MM.1S (cell line): Measurements from ENCODE around the gene SLC37A1.

ENCODE experiments used
- CTCF ChIP-seq: fragments of 300-600 bp; sonication (generic); IDR thresholded peaks from 2 replicates; pipeline ENCODE4 v1.5.1; 2016; ENCODE audit warnings: antibody characterized with exemption, low read length, mixed read lengths
- EZH2 ChIP-seq: fragments of 300-600 bp; sonication (generic); optimal IDR thresholded peaks from 2 replicates; pipeline ENCODE3; 2017; ENCODE audit warnings: low read depth, mild to moderate bottlenecking, antibody characterized with exemption, low read length, mixed read lengths
- EZH2phosphoT487 ChIP-seq: fragments of 300-600 bp; sonication (generic); IDR thresholded peaks from 2 replicates; pipeline ENCODE4 v1.6.1; 2018; ENCODE audit warnings: antibody characterized with exemption, low read length

- TF ChIP-seq CTCF (no peak), EZH2phosphoT487 (no peak), EZH2 (no peak)
These were observed 98.2 kb downstream of the SLC37A1 start for GRCh38 chr21:42611852-42612251.
